Measurements from ENCODE around the gene NPC1.
"Not testable (repeated sequence)": the region's sequence is repeated elsewhere in the genome, so short reads cannot be mapped to it uniquely, and the experiment has no call there.

The NPC1 gene

DNA sequence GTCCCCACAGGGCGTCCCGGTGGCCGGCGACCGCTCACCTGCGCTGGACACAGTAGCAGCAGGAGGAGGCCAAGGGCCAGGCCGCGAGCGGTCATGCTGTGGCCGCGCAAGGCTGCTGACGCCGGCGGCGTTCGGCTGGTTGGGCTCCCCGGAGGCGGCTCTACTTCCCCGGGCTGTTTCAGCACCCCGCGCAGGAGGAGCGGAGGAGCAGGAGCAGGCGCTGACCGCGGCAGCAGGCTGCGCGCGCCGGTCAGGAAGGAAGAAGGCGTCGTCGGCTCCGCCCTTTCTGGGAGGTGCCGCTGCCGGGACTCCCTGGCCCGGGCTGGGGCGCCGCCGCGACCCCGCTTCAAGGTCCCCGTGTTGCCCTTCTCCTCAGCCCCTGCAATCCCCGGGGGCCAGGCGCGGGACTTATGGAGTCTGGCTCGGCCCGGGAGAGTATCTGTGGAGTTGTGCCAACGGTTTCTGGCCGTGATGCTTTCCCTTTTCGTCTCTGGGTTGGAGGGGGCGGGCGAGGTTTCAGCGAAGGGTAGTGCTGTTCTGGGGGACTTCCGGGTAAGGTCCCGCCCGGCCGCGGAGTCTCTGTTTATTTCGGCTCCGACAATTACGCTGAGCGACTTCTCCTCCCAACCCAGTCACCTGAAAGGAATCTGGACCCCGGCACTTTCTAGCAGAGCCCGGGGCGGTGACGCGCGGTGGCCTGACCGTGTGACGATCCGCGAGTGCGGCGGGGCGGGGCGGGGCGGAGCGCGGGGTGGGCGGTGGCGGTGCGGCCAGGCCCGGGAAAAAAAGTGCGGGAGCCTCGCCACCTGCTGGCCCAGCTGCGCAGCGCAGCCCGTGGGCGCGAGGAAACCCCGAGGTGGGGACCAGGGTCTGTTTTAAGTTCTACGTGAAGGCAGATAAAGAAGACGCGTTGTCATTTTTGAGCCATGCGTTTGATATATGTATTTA, at the start of gene NPC1:
Gene NPC1 (minus strand): TSS at position 258 of the 948 bp plus-strand sequence. CDS start 163 bp downstream, at position 95.
- peak; percentile 86 for DNase-seq

DNA sequence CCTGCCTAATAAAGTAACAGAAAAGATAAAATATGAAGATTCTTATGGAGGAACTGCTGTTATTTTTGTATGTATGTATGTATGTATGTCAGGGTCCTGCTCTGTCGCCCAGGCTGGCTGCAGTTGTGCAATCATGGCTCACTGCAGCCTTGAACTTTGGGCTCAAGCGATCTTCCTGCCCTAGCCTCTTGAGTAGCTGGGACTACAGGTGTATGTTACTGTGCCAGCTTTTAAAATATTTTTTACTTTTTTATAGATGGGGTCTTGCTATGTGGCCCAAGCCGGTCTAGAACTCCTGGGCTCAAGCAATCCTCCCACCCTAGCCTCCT, 49.7 kb upstream of the NPC1 start:
- DNase-seq, result no peak

GRCh38 chr18:23635283-23636070, 49.2 kb upstream of the NPC1 start:
- DNase-seq, result peak; percentile 61

DNA sequence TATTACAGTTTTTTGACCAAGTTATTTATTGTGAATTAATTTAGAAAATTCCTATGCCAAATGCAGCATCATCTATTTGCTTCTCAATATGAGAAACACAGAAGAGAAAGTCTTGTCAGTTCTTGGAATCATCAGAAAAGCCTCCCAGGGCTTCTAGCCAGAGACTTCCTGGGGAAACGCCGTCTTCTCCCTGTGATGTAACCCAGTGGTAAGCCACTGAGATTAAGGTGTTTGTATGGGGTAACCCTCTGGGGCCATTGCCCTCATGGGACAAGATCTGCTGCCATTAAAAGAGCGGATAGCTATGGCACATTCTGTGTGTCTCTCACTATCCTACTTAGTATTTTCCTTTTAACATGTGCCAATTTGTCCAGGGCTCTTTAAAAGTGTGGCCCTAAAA, 48.4 kb upstream of the NPC1 start:
- DNase-seq, result no peak

DNA sequence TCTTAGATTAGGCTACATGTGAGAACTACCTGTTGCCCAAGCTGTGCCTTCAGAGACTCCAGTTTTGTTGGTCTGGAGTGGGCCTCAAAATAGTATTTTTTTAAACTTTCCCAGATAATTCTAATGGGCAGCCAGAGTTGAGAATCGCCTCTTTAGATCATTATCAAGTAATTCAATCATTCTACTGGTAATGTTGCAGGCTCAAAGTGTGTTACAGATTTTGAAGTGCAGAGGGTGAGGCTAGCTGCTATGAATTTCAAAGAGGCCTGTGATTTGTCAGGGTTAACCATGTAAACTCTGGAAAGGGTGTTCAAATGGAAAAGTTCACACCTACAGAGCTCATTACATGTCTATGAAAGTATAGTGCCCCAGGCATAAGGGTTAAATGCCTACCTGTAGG, 46.3 kb upstream of the NPC1 start:
- DNase-seq, result no peak

DNA sequence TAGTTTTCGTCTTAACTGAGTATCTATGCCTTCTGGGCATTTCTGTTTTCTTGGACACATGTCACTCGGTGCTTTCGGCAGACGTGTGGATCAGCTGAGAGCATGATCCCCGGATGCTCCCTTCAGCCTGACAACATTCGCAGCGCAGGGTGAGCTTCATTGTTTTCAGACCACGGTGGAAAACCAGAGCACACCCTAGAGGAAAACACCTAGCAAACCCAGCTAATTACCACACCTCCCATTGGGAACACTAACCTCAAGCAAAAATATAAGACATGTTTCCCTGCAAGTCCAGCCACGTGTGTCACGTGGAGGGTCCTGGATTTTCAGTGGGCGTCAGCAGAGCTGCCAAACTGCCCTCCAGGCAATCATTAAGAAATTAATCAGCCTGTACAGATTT, 45.4 kb upstream of the NPC1 start:
- DNase-seq, result peak; percentile 8

GRCh38 chr18:23631312-23631711, 45.0 kb upstream of the NPC1 start:
- DNase-seq, result no peak

DNA sequence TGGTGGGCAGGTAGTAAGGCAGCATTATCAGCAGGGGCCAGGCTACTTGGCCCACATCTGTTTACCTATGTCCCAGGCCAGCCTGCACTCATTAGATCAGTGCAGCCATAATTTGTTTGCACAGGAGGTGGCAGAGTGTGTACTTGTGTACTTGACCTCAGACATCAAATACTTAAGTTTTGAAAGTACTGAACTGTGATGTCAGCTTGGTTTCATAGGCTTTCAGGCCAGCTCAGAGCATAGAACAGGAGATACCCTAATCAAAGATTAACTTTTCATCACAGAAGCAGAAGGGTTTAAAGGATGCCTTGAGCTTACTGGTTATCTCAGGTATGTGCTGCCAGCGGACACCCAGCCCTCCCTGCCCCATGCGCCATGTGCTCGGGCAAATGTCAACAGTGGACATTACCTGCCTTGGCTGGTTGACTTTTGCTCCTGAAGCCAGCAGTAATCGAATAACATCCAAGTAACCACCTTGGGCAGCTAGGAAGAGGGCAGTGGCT, 43.2 kb upstream of the NPC1 start:
- no peak for DNase-seq

GRCh38 chr18:23627970-23628369, 41.7 kb upstream of the NPC1 start:
- no peak for DNase-seq

DNA sequence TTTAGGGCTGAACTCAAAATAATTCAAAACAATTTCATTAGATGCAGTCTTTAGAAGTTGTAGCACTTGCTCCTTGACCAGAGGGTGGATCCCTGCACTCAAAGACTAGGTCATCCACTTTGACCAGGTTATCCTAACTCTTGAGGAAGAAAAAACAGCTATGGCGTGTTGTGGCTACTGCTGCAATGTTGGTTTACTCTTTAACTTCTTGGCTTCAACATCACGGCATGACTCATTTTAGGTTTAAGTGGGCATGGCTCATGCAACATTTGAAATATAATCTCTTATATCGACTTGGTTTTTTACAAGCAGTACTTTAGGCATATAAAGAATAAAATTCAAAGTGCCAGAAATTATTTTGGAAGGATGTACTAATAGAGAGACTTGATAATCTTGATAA, 41.0 kb upstream of the NPC1 start:
- no peak for DNase-seq

GRCh38 chr18:23626451-23627279, 40.4 kb upstream of the NPC1 start:
- peak; percentile 13 for DNase-seq

DNA sequence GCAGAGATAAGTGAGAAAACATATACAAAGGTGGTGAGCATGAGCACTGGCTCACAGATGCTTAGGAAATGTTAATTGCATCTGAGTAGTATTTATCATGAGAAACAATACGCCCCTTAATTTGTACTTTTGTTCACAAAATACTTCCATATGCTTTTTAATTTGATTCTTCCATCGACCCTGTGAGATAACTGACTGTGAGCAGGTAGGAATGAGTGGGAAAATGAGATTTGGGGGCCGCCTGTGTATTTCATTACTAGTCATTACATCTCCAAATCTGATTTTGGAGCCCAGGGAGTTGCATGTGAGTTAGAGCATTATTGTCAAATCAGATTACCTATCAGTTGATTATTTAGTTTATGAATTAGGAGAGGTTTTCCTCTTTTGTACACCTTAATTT, 36.7 kb upstream of the NPC1 start:
- DNase-seq, result no peak

- no peak for DNase-seq
Observed at GRCh38 chr18:23619388-23619881, 33.1 kb upstream of the NPC1 start.

DNA sequence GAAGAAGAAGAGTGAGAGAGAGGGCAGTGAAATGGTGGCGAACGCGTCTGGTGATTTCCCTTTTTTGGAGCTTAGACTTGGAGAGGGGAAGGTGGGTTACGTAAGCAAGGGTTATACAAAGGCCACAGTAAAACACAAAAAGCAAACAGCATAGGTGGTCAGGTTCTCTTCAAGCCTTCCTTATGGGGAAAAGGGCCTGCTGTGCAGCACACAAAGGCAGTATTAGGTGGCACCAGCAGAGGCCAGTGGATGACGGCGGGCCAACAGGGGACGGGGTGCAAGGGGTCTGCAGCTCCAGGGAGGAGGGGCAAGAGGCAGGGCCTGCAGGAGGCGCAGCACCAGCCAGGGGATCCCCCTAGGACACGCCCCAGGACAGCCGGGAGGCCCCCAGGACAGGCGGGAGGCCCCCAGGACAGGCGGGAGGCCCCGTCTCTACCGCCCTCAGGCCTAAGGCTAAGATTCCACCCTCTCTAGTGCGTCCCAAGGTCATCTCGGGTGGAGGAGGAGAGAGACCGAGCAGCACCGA, 32.6 kb upstream of the NPC1 start:
- no peak for DNase-seq

DNA sequence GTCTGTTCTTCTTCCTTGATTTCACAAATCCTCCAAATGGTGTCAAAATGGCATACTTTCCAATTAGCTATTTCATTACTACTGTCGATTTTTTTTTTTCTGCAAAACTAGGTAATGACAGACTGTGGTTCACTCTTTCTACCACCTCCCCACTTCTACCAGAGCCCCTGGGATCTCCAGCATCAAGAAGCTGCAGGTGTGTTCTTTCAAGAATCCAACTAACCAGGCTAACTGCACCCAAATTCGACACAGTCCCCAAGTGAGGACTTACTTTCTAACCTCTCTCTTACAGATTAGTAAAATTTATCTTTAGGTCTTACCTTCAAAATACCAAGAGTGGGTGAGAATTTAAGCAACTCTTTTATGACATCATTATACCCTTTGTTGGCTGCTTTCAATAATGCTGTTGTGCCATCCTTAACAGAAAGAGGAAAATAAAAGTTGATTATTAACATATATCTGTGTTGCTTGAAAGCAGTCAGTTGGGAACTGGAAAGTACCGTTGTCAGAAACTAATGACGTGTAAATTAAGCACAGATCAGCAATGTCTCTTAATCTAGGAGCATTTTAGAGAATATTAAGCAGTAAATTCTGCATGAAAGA, 31.2 kb upstream of the NPC1 start:
- DNase-seq, result no peak

DNA sequence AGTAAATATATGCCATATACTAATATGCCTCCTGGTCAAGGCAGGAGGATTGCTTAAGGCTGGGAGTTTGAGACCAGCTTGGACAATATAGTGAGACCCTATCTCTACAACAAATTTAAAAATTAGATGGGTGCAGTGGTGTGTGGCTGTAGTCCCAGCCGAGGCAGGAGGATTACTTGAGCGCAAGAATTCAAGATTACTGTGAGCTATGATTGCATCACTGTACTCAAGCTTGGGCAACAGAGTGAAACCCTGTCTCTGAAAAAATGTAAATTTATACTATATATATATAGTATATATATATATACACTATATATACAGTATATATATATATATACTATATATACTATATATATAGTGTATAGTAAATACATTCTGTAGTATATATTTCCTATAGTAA, 30.0 kb upstream of the NPC1 start:
- no peak for DNase-seq

GRCh38 chr18:23614891-23615290, 28.6 kb upstream of the NPC1 start:
- DNase-seq, result no peak

DNA sequence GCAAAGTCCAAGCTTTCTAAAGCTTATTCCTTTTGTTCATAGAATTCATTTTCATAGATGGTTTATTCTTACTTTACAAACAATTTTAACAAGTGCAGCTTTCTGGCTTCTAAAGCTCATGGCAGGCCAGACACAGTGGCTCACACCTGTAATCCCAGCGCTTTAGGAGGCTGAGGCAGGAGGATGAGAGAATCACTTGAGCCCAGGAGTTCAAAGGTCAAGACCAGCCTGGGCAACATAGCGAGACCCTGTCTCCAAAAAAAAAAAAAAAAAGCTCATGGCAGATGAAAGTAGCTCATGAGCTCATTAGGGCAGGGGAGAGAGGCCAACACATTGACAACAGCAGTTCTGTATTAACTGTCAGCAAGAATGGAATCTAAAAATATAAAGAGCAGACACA, 28.1 kb upstream of the NPC1 start:
- DNase-seq, result no peak

DNA sequence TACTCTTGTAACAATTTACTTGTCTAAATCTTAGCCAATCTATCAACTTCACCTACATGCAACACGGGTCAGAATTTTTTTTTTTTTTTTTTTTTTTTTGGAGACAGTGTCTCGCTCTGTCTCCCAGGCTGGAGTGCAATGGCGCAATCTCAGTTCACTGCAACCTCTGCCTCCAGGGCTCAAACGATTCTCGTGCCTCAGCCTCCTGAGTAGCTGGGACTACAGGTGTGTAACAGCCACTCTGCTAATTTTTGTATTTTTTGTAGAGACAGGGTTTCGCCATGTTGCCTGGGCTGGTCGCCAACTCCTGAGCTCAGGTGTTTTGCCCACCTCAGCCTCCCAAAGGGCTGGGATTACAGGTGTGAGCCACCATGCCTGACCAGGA, 26.8 kb upstream of the NPC1 start:
- not testable (repeated sequence) for DNase-seq

GRCh38 chr18:23612434-23613090, 26.3 kb upstream of the NPC1 start:
- no peak for DNase-seq

DNA sequence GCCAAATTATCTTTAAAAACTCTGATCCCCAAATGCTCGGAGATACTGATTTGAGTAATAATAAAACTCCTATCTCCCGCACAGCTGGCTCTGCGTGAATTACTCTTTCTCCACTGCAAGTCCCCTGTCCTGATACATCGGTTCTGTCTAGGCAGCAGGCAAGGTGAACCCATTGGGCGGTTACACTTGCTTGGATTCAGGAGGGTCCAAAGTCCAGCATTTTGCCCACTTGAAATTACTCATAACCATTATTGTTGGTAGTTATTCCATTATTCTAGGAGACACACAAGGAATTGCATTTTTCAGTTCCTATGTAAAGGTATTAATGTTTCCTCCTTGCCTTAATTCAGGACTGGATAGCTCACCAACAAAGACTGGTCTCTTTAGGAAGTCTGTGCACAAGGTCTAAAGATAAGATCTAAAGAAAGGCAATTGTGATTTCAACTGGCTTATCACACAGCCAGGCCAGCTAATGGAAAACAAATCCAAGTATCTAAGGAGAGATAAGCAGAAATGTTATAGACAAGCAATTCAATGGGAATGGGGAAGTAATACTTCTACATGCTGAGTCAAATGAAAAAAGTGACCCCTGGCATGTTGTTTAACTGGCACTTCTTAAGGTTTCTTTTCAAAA, 23.2 kb upstream of the NPC1 start:
- no peak for DNase-seq
